KOPT-K1 (cell line): ENCODE measurements around the gene PEAR1.

ENCODE experiments used
- H3K27ac ChIP-seq: fragments of 200-600 bp; sonication (generic); 2 replicates; pipeline ENCODE4 v1.5.1; 2016; ENCODE audit warnings: antibody characterized with exemption, mild to moderate bottlenecking, low read depth, low read length; ENCODE audit not compliant: poor library complexity, severe bottlenecking
- H3K36me3 ChIP-seq: fragments of 200-600 bp; sonication (generic); 2 replicates; pipeline ENCODE4 v1.5.1; 2017; ENCODE audit warnings: antibody characterized with exemption, mild to moderate bottlenecking, low read length, moderate library complexity; ENCODE audit not compliant: insufficient read depth
- H3K9me3 ChIP-seq: fragments of 200-600 bp; sonication (generic); 2 replicates; pipeline ENCODE4 v1.5.1; 2017; ENCODE audit warnings: antibody characterized with exemption, low read length, mild to moderate bottlenecking; ENCODE audit not compliant: insufficient read depth, poor library complexity, severe bottlenecking

The PEAR1 gene

GRCh38 chr1:156939786-156940334 lies 46.3 kb downstream of the PEAR1 start:
- Histone ChIP-seq H3K9me3 (no peaks in the 10 kb centered on the region), H3K36me3 (no peaks in the 10 kb centered on the region), H3K27ac (no peak overlapping the region)

- H3K36me3 ChIP-seq, result no peaks in the 10 kb centered on the region
- no peaks in the 10 kb centered on the region for H3K9me3 ChIP-seq
- no peak overlapping the region for H3K27ac ChIP-seq
These were observed 48.2 kb downstream of the PEAR1 start for GRCh38 chr1:156941675-156942074.

GRCh38 chr1:156942176-156942575 lies 48.7 kb downstream of the PEAR1 start:
- Histone ChIP-seq H3K9me3 (no peaks in the 10 kb centered on the region), H3K27ac (no peak overlapping the region), H3K36me3 (no peaks in the 10 kb centered on the region)

GRCh38 chr1:156942576-156942975 lies 49.1 kb downstream of the PEAR1 start:
- Histone ChIP-seq H3K9me3 (no peaks in the 10 kb centered on the region), H3K36me3 (no peaks in the 10 kb centered on the region), H3K27ac (no peak overlapping the region)

GRCh38 chr1:156943756-156944155 lies 50.2 kb downstream of the PEAR1 start:
- H3K27ac ChIP-seq, result no peak overlapping the region
- H3K9me3 ChIP-seq, result no peaks in the 10 kb centered on the region
- H3K36me3 ChIP-seq, result no peaks in the 10 kb centered on the region

GRCh38 chr1:156944268-156944667 lies 50.8 kb downstream of the PEAR1 start:
- H3K36me3 ChIP-seq, result no peaks in the 10 kb centered on the region
- H3K9me3 ChIP-seq, result no peaks in the 10 kb centered on the region
- H3K27ac ChIP-seq, result no peak overlapping the region

- no peak overlapping the region for H3K27ac ChIP-seq
- H3K36me3 ChIP-seq, result no peaks in the 10 kb centered on the region
- no peaks in the 10 kb centered on the region for H3K9me3 ChIP-seq
These were observed 51.3 kb downstream of the PEAR1 start for GRCh38 chr1:156944848-156945247.

GRCh38 chr1:156945881-156946661 lies 52.6 kb downstream of the PEAR1 start:
- Histone ChIP-seq H3K36me3 (no peaks in the 10 kb centered on the region), H3K27ac (no peak overlapping the region), H3K9me3 (no peaks in the 10 kb centered on the region)

- no peaks in the 10 kb centered on the region for H3K36me3 ChIP-seq
- no peaks in the 10 kb centered on the region for H3K9me3 ChIP-seq
- H3K27ac ChIP-seq, result no peak overlapping the region
These were observed 53.6 kb downstream of the PEAR1 start for GRCh38 chr1:156947127-156947526.

- Histone ChIP-seq H3K27ac (no peak overlapping the region), H3K9me3 (no peaks in the 10 kb centered on the region), H3K36me3 (no peaks in the 10 kb centered on the region)
These were observed 54.5 kb downstream of the PEAR1 start for GRCh38 chr1:156947818-156948525.

- no peaks in the 10 kb centered on the region for H3K36me3 ChIP-seq
These were observed 55.2 kb downstream of the PEAR1 start for GRCh38 chr1:156948708-156949107.

GRCh38 chr1:156949127-156949526 lies 55.6 kb downstream of the PEAR1 start:
- Histone ChIP-seq H3K9me3 (no peaks in the 10 kb centered on the region), H3K36me3 (no peaks in the 10 kb centered on the region), H3K27ac (no peak overlapping the region)

More at GRCh38 chr1:156948708-156949107, 55.2 kb downstream of the PEAR1 start:
- no peaks in the 10 kb centered on the region for H3K9me3 ChIP-seq
- no peak overlapping the region for H3K27ac ChIP-seq

- no peaks in the 10 kb centered on the region for H3K36me3 ChIP-seq
- H3K27ac ChIP-seq, result no peak overlapping the region
- no peaks in the 10 kb centered on the region for H3K9me3 ChIP-seq
These were observed 57.9 kb downstream of the PEAR1 start for GRCh38 chr1:156951371-156951770.

- no peaks in the 10 kb centered on the region for H3K9me3 ChIP-seq
- H3K27ac ChIP-seq, result no peak overlapping the region
- no peaks in the 10 kb centered on the region for H3K36me3 ChIP-seq
These were observed 60.1 kb downstream of the PEAR1 start for GRCh38 chr1:156953571-156953970.

GRCh38 chr1:156956333-156956732 lies 62.8 kb downstream of the PEAR1 start:
- H3K36me3 ChIP-seq, result no peaks in the 10 kb centered on the region
- no peak overlapping the region for H3K27ac ChIP-seq
- no peaks in the 10 kb centered on the region for H3K9me3 ChIP-seq
